OCI-LY3 (cell line): ENCODE measurements around the gene HSD11B2.

Experiments used
- CTCF ChIP-seq: fragments of 200-600, 300-600 bp; sonication (generic); IDR thresholded peaks from 2 replicates; pipeline ENCODE4 v1.5.1; 2014; ENCODE audit warnings: antibody characterized with exemption, low read length, low read depth
- EZH2phosphoT487 ChIP-seq: fragments of 200-600 bp; shearing (Covaris generic); IDR thresholded peaks from 2 replicates; pipeline ENCODE4 v1.6.1; 2018; ENCODE audit warnings: antibody characterized with exemption, mixed run types, low read depth

GRCh38 chr16:67405336-67405735 is 25.6 kb upstream of the HSD11B2 start:
- TF ChIP-seq CTCF, result no peak
- TF ChIP-seq EZH2phosphoT487, result no peak
